Astrocyte (in vitro differentiated cells and primary cell): ENCODE measurements around the gene BRF1. TPM values are rescaled to one million over a fixed set of nuclear protein-coding genes. Genes with fewer than 3 reads are reported as not detected.

Source experiments
- DNase-seq: peaks from one replicate; pipeline ENCODE4 v3.0.0-alpha.2; 2010; ENCODE audit warnings: low read depth
- FAIRE-seq: peaks from 2 replicates; lab custom pipeline; 2011; peaks lifted over from hg19 to GRCh38; lab: Jason Lieb, UNC
- H2AFZ ChIP-seq: 2 replicates; pipeline ENCODE4 v1.6.0; 2012; ENCODE audit warnings: low read depth, low read length, inconsistent platforms
- H3K27ac ChIP-seq: 2 replicates; pipeline ENCODE4 v1.5.1; 2011; ENCODE audit warnings: low read depth, low read length, inconsistent platforms
- H3K27me3 ChIP-seq: 2 replicates; pipeline ENCODE4 v1.6.0; 2011; ENCODE audit warnings: low read length, inconsistent platforms; ENCODE audit not compliant: insufficient read depth
- H3K36me3 ChIP-seq: 2 replicates; pipeline ENCODE4 v1.5.1; 2011; ENCODE audit warnings: low read length, inconsistent platforms; ENCODE audit not compliant: insufficient read depth
- H3K4me1 ChIP-seq: 2 replicates; pipeline ENCODE4 v1.5.1; 2011; ENCODE audit warnings: low read length, inconsistent platforms; ENCODE audit not compliant: insufficient read depth
- H3K4me2 ChIP-seq: 2 replicates; pipeline ENCODE4 v1.6.0; 2012; ENCODE audit warnings: low read length, inconsistent platforms
- H3K4me3 ChIP-seq: 2 replicates; pipeline ENCODE4 v1.5.1; 2011; ENCODE audit warnings: low read depth, mild to moderate bottlenecking, low read length, inconsistent platforms; ENCODE audit not compliant: insufficient read depth
- H3K79me2 ChIP-seq: 2 replicates; pipeline ENCODE4 v1.6.0; 2012; ENCODE audit warnings: mild to moderate bottlenecking, low read length, inconsistent platforms; ENCODE audit not compliant: insufficient read depth
- H3K9ac ChIP-seq: 2 replicates; pipeline ENCODE4 v1.6.0; 2012; ENCODE audit warnings: mild to moderate bottlenecking, low read length, inconsistent platforms
- H3K9me3 ChIP-seq: 2 replicates; pipeline ENCODE4 v1.5.1; 2012; ENCODE audit warnings: low read depth, mild to moderate bottlenecking, low read length, inconsistent platforms; ENCODE audit not compliant: insufficient read depth
- H4K20me1 ChIP-seq: 2 replicates; pipeline ENCODE4 v1.6.0; 2012; ENCODE audit warnings: low read length, inconsistent platforms; ENCODE audit not compliant: insufficient read depth
- H3K27ac Mint-ChIP-seq: one replicate; pipeline ENCODE4 v1.8.0; 2021; ENCODE audit warnings: mild to moderate bottlenecking, mixed read lengths; ENCODE audit not compliant: unreplicated experiment
- H3K27me3 Mint-ChIP-seq: one replicate; pipeline ENCODE4 v1.8.0; 2021; ENCODE audit warnings: low read depth, mixed read lengths; ENCODE audit not compliant: unreplicated experiment
- H3K36me3 Mint-ChIP-seq: one replicate; pipeline ENCODE4 v1.8.0; 2021; ENCODE audit warnings: low read depth, mixed read lengths; ENCODE audit not compliant: unreplicated experiment
- H3K4me1 Mint-ChIP-seq: one replicate; pipeline ENCODE4 v1.8.0; 2021; ENCODE audit warnings: low read depth, mixed read lengths; ENCODE audit not compliant: unreplicated experiment
- H3K4me3 Mint-ChIP-seq: one replicate; pipeline ENCODE4 v1.8.0; 2021; ENCODE audit warnings: mild to moderate bottlenecking, moderate library complexity, mixed read lengths; ENCODE audit not compliant: unreplicated experiment
- H3K9me3 Mint-ChIP-seq: one replicate; pipeline ENCODE4 v1.8.0; 2021; ENCODE audit warnings: mild to moderate bottlenecking, mixed read lengths; ENCODE audit not compliant: unreplicated experiment
- EZH2 ChIP-seq: IDR thresholded peaks from 2 replicates; pipeline ENCODE4 v1.6.1; 2012; ENCODE audit warnings: mild to moderate bottlenecking, low read length, inconsistent platforms; ENCODE audit not compliant: insufficient read depth
- total RNA-seq: library from RNA; stranded (reverse); gene quantifications from 2 replicates; pipeline ENCODE4 v1.2.1, GENCODE V29; 2021
- TF ChIP-seq, protein P1 (sequence below): IDR thresholded peaks from 2 replicates; pipeline ENCODE4 v1.5.1; 2011; ENCODE audit warnings: low read depth, mild to moderate bottlenecking, inconsistent platforms, low read length, moderate library complexity; ENCODE audit not compliant: insufficient read depth

Gene BRF1
- total RNA-seq, 1 donor from 2014 or later: 20.5 TPM

DNA sequence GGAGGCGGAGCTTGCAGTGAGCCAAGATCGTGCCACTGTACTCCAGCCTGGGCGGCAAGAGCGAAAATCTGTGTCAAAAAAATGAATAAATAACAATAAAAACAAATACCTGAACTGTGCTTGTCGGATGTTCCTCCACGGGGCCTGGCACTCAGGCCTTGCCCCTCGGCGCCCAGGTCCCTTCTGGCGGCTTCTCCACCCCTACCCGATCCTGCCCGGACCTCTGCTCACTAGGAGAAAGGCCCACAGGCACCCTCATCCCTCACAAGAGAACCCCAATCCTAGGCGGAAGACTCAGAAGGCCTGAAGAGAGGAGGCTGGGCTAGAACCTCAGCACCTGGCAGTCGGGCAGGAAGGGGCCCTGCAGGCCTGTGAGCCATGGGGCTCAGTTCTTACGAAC lies 73.5 kb downstream of the BRF1 start:
- H3K4me3 Mint-ChIP-seq: no peak overlapping the region
- no peak overlapping the region for H2AFZ ChIP-seq
- H3K27ac ChIP-seq: no peak overlapping the region
- H4K20me1 ChIP-seq: peaks cover 8% of the 10 kb centered on the region
- no peaks in the 10 kb centered on the region for H3K36me3 ChIP-seq
- H3K4me1 ChIP-seq: no peaks in the 10 kb centered on the region
- no peaks in the 10 kb centered on the region for H3K9me3 ChIP-seq
- no peak overlapping the region for H3K9ac ChIP-seq
- H3K27me3 Mint-ChIP-seq: no peaks in the 10 kb centered on the region
- no peak overlapping the region for H3K4me3 ChIP-seq
- no peak overlapping the region for H3K27ac Mint-ChIP-seq
- TF ChIP-seq, protein P1, sequence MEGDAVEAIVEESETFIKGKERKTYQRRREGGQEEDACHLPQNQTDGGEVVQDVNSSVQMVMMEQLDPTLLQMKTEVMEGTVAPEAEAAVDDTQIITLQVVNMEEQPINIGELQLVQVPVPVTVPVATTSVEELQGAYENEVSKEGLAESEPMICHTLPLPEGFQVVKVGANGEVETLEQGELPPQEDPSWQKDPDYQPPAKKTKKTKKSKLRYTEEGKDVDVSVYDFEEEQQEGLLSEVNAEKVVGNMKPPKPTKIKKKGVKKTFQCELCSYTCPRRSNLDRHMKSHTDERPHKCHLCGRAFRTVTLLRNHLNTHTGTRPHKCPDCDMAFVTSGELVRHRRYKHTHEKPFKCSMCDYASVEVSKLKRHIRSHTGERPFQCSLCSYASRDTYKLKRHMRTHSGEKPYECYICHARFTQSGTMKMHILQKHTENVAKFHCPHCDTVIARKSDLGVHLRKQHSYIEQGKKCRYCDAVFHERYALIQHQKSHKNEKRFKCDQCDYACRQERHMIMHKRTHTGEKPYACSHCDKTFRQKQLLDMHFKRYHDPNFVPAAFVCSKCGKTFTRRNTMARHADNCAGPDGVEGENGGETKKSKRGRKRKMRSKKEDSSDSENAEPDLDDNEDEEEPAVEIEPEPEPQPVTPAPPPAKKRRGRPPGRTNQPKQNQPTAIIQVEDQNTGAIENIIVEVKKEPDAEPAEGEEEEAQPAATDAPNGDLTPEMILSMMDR: no peak
- no peak for TF ChIP-seq EZH2
- no peak for FAIRE-seq
- H3K27me3 ChIP-seq: no peaks in the 10 kb centered on the region
- H3K9me3 Mint-ChIP-seq: no peaks in the 10 kb centered on the region
- peaks cover 7% of the 10 kb centered on the region for H3K79me2 ChIP-seq
- H3K4me2 ChIP-seq: no peak overlapping the region
- peaks cover 13% of the 10 kb centered on the region for H3K36me3 Mint-ChIP-seq
- no peaks in the 10 kb centered on the region for H3K4me1 Mint-ChIP-seq
- no peak for DNase-seq

DNA sequence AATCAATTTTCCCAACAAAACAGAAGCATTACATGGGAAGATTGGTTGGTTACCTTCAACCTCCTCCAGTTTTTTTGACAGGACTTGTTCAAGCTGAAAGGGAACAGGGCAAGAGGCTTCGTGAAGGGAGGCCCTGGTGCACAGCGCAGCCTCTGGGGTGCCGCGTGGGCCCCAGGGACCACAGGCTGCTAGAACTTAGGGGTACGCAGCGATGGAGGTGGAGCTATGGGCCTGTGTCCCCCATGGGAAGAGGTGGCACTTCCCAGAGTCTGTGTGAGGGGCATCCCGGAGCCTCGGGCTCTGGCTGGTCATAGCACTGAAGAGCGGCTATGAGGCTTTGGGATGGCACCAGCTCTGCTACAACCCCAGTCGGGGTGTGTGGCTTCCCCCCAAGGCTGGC lies 74.6 kb downstream of the BRF1 start:
- Histone ChIP-seq H3K9me3 (no peaks in the 10 kb centered on the region), H3K4me3 (no peak overlapping the region), H3K79me2 (peaks cover 4% of the 10 kb centered on the region), H3K9ac (no peak overlapping the region), H4K20me1 (peaks cover 11% of the 10 kb centered on the region), H3K27ac (no peak overlapping the region), H2AFZ (no peak overlapping the region), H3K27me3 (no peaks in the 10 kb centered on the region), H3K36me3 (no peaks in the 10 kb centered on the region), H3K4me1 (no peaks in the 10 kb centered on the region), H3K4me2 (no peak overlapping the region)
- H3K27ac Mint-ChIP-seq: no peak overlapping the region
- FAIRE-seq (no peak), DNase-seq (no peak)
- peaks cover 16% of the 10 kb centered on the region for H3K36me3 Mint-ChIP-seq
- H3K4me3 Mint-ChIP-seq: no peak overlapping the region
- no peaks in the 10 kb centered on the region for H3K27me3 Mint-ChIP-seq
- no peaks in the 10 kb centered on the region for H3K9me3 Mint-ChIP-seq
- TF ChIP-seq, protein P1: no peak
- no peak for TF ChIP-seq EZH2
- no peaks in the 10 kb centered on the region for H3K4me1 Mint-ChIP-seq

DNA sequence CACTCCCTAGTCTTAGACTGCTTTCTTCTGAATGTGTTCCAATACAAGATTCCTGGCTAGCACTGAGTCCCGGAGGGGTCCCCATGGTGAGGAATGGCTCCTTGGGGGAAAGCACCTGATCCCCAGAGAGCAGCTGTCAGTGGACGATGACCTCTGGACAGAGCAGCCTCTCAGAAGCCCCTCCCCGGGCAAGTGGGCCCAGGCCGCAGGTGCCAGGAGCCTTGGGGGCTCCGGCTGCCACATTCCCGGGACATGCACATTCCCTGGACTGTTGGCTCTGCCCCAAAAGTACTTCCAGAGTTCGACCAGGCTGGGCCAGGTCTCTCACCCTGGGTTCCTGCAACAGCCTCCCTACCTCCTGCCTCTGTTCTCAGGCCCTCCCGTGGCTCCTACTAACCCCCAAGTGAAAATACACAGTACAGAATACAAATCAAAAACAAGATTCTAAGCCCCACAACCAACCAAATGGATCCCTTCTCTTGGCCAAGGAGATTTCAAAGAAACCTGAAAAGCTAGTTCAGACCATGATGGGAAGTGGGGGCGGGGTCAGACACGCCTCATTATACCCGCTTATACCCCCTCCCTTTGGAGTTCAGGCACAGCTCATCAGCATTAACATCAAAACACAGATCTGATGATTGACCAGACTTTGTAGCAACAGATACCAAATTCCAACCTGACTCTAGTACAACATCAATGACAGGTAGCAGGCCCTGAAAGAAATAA lies 75.8 kb downstream of the BRF1 start:
- H3K27me3 ChIP-seq: no peaks in the 10 kb centered on the region
- H3K36me3 Mint-ChIP-seq: peaks cover 16% of the 10 kb centered on the region
- no peaks in the 10 kb centered on the region for H3K4me1 ChIP-seq
- no peaks in the 10 kb centered on the region for H3K4me1 Mint-ChIP-seq
- H3K27me3 Mint-ChIP-seq: no peaks in the 10 kb centered on the region
- H3K9ac ChIP-seq: no peak overlapping the region
- H3K4me3 ChIP-seq: no peak overlapping the region
- H3K4me2 ChIP-seq: no peak overlapping the region
- no peak overlapping the region for H3K27ac Mint-ChIP-seq
- DNase-seq (no peak), FAIRE-seq (no peak)
- H3K9me3 ChIP-seq: no peaks in the 10 kb centered on the region
- H3K79me2 ChIP-seq: peaks cover 4% of the 10 kb centered on the region
- no peaks in the 10 kb centered on the region for H3K36me3 ChIP-seq
- TF ChIP-seq EZH2: no peak
- TF ChIP-seq, protein P1: no peak
- H4K20me1 ChIP-seq: peaks cover 19% of the 10 kb centered on the region
- H3K27ac ChIP-seq: no peak overlapping the region
- H2AFZ ChIP-seq: no peak overlapping the region
- no peak overlapping the region for H3K4me3 Mint-ChIP-seq
- no peaks in the 10 kb centered on the region for H3K9me3 Mint-ChIP-seq
